GM21390 (cell line): ENCODE data around the gene U2AF1L4.
A peak's percentile ranks its signal among the peaks of the same experiment; 100 is the strongest.

Experiments
- ATAC-seq: cut with Tn5 transposase; IDR thresholded peaks from one replicate; pipeline ENCODE4 v1.9.1; 2021; ENCODE audit not compliant: unreplicated experiment

Gene U2AF1L4

GRCh38 chr19:35714601-35715354 lies 30.4 kb downstream of the U2AF1L4 start:
- ATAC-seq = no peak

GRCh38 chr19:35713904-35714495 lies 31.2 kb downstream of the U2AF1L4 start:
- no peak for ATAC-seq

- no peak for ATAC-seq
These were observed 31.7 kb downstream of the U2AF1L4 start for GRCh38 chr19:35713506-35713850.

GRCh38 chr19:35712567-35713505 lies 32.4 kb downstream of the U2AF1L4 start:
- peak; percentile 18 for ATAC-seq

- ATAC-seq = peak; percentile 37
These were observed 34.2 kb downstream of the U2AF1L4 start for GRCh38 chr19:35710784-35711723.

- no peak for ATAC-seq
These were observed 36.8 kb downstream of the U2AF1L4 start for GRCh38 chr19:35708391-35708790.

GRCh38 chr19:35704218-35704617 lies 41.0 kb downstream of the U2AF1L4 start, which contains the start of gene ZBTB32:
ZBTB32 (plus strand) TSS chr19:35704558; CDS start chr19:35714627, 10,069 bp downstream.
- ATAC-seq = no peak

- no peak for ATAC-seq
These were observed 41.9 kb downstream of the U2AF1L4 start for GRCh38 chr19:35703343-35703742.

GRCh38 chr19:35702223-35703012 lies 42.8 kb downstream of the U2AF1L4 start:
- ATAC-seq = peak; percentile 96

- no peak for ATAC-seq
These were observed 48.4 kb downstream of the U2AF1L4 start for GRCh38 chr19:35696835-35697234.

GRCh38 chr19:35695895-35696422 lies 49.3 kb downstream of the U2AF1L4 start:
- no peak for ATAC-seq

GRCh38 chr19:35693835-35694599 lies 51.2 kb downstream of the U2AF1L4 start:
- ATAC-seq = no peak

GRCh38 chr19:35693422-35693821 lies 51.8 kb downstream of the U2AF1L4 start:
- ATAC-seq = no peak
